DMS153 treated with DMSO at 0.1 percent for 48 hours (cell line): ENCODE results near the gene TBPL1.
"Not testable (repeated sequence)": the region's sequence is repeated elsewhere in the genome, so short reads cannot be mapped to it uniquely, and the experiment has no call there.

Experiments used
- DNase-seq: peaks from one replicate; lab custom pipeline; 2025; ENCODE audit not compliant: unreplicated experiment; lab: John Stamatoyannopoulos, UW

The TBPL1 gene

GRCh38 chr6:133953634-133954415, 801 bp downstream of the TBPL1 start:
- no peak for DNase-seq

- DNase-seq = no peak
Observed at GRCh38 chr6:133954657-133955576, 1.9 kb downstream of the TBPL1 start.

GRCh38 chr6:133955582-133956415, 2.8 kb downstream of the TBPL1 start:
- DNase-seq = no peak

DNA sequence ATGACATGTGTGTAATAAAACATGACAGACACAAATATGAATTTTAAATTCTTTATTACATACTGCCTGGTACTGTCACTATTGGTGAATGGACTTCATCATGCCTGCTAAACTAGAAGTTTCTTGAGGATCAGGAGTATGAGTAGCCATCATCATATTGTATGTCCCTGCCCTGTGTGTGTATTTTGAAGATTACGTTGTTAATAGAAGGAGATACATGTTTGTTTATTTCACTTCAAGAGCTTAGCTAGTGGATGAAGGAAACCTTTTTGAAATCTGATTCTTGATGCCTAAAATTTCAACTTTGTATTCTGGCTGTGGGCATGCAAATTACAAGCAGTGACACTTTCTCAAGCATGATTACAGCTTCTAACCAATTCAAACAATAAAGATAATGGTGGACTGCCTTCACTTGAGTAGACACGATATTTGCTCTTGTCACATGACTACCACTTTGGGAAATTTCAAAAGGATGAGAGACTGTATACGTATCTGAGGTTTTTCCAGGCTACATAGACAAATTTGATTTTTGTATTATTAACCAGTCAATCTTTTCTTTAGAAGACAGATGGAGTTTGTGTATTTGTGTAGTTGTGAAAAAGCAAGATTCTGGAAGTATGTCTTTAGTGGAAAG, 3.5 kb downstream of the TBPL1 start:
- no peak for DNase-seq

- DNase-seq = no peak
Observed at GRCh38 chr6:133957227-133957626, 4.2 kb downstream of the TBPL1 start.

GRCh38 chr6:133957780-133958242, 4.8 kb downstream of the TBPL1 start:
- DNase-seq = no peak

DNA sequence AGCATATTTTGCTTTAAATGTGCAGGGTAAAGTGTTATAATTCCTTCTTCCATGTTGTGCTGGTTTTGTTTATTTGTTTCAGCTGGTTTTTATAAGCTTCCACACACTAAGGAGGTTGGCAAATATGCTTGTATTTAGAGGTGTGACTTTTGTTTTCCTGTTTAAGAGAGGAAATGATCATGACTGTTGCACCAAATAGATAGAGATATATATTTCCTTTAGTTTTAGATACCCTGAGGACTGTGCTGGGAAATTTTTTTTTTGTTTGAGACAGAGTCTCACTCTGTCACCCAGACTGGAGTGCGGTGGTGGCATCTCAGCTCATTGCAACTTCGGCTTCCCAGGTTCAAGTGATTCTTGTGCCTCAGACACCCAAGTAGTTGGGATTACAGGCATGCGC, 5.8 kb downstream of the TBPL1 start:
- DNase-seq = no peak

- DNase-seq = no peak
Observed at GRCh38 chr6:133959667-133960368, 6.8 kb downstream of the TBPL1 start.

DNA sequence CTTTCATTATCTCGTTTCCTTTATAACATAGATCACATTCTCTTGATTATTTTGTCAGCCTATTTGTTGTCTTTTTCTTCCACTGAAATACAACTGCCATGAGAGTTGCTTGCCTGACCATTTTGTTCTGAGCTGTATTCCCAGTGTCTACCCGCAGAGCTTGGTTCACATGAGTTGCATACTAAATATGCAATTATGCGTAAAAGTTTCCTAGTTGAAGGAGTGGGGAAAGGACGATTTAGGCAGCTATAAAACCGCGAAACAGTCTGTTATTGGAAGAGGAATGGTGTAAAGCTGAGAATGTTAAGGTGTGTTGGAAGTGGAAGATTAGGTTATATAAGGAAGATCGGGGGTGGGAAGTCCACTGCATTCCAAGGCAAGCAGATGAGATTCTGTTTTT, 8.8 kb downstream of the TBPL1 start:
- no peak for DNase-seq

GRCh38 chr6:133964052-133964451, 11.0 kb downstream of the TBPL1 start:
- DNase-seq = no peak

DNA sequence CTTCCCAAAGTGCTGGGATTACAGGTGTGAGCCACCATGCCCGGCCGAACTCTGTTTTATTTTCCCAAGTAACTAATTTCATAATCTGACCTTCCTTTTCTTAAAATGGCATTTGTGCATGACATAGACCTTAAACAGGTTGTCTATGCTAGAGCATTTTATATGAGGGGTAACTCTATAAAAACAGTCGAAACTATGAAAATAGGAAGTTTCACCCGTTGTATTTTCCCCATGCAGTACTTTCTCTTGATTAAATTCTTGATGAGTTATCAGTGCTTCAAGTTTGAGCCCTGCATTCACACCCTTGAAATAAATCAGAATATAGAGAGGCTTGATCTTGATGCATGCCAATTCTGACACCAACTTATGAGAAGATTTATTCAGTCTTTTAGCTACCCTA, 11.7 kb downstream of the TBPL1 start:
- DNase-seq = no peak

DNA sequence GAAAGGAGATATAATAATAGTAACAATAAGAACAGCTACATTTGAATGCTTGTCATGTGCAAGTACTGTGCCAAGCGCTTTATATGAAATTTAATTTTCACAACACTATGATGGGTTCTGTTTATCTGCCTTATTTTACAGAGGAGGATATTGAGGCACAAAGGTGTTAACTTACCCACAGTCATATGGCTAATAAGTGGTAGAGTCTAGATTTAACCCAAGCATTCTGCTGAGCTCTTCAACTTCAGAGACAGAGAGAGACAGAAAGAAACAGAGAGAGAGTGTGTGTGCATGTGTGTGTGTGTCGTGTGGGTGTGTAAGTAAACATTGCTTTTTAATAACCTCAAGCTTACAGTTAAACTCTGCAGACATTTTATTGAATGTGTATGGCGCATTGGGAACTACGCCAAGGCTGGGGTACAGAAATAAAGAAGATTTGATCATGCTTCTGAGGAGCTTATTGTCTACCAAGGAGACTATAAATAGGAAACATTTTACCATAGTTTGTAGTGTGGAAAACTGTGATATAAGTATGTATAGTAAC, 12.9 kb downstream of the TBPL1 start:
- DNase-seq = no peak

- DNase-seq = no peak
Observed at GRCh38 chr6:133966654-133967329, 13.8 kb downstream of the TBPL1 start.

- no peak for DNase-seq
Observed at GRCh38 chr6:133967347-133967746, 14.3 kb downstream of the TBPL1 start.

- DNase-seq = not testable (repeated sequence)
Observed at GRCh38 chr6:133967835-133968234, 14.8 kb downstream of the TBPL1 start.

- DNase-seq = no peak
Observed at GRCh38 chr6:133969285-133969920, 16.4 kb downstream of the TBPL1 start.

DNA sequence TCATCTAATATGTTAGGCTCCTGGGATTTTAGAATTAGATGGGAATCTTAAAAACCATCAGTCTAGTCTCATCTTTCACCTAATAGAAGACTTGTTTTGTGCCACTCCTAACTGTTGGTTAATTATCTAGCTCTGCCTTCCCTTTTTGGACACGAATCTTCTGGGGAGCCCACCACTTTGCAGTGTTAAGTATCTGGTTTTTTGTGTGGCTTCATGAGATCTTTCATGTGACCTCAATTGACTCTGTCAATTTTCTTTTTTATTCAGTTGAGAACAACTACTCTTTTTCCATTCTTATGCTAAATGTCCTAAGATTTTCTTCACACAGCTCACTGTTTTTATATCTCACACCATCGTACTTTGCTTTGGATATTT, 16.9 kb downstream of the TBPL1 start:
- DNase-seq = no peak

- no peak for DNase-seq
Observed at GRCh38 chr6:133971861-133972260, 18.8 kb downstream of the TBPL1 start.

DNA sequence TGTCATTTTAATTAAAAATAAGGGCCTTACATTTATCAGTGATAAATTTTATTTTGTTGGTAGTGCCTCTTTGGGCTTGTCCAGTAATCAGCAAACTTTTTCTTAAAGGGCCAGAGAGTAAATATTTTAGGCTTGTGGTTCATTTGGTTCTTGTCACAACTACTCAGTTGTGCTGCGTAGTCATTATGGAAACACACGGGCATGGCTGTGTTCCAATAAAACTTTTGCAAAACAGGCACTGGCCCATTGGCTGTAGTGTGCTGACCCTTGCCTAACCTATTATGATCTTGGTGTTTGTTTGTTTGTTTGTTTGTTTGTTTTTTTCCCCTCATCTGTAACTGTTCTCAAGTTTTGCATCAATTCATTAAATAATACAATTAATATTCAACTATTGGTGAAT, 19.4 kb downstream of the TBPL1 start:
- no peak for DNase-seq
